ENCODE measurements around the gene DNAH14.

GRCh38 chr1:225228871-225229303, 299.4 kb downstream of the DNAH14 start:
- TF ChIP-seq CTCF (optimal IDR thresholded peaks at IDR 0.05 in 1 of 3, IDR thresholded peaks at IDR 0.05 in 1 of 3, conservative IDR thresholded peaks at IDR 0.05 in 1 of 3; ENCODE audit: extremely low read depth in 1 of 3, insufficient read depth in 2 of 3, low read length in 3 of 3) (no peak), EZH2 (IDR thresholded peaks at IDR 0.05; ENCODE audit: low read length) (no peak)
